GM10266 (cell line): ENCODE measurements around the gene TAF1B.

Experiments used
- DNase-seq: peaks from one replicate; pipeline ENCODE4 v3.0.0; 2012; ENCODE audit errors: extremely low spot score
- CTCF ChIP-seq: IDR thresholded peaks from 2 replicates; pipeline ENCODE4 v1.5.1; 2012; ENCODE audit warnings: mild to moderate bottlenecking, low read depth; ENCODE audit not compliant: control insufficient read depth, insufficient read depth; ENCODE audit errors: missing control alignments

The TAF1B gene

GRCh38 chr2:9937258-9937657 lies 94.0 kb downstream of the TAF1B start:
- TF ChIP-seq CTCF = no peak
- no peak for DNase-seq

- no peak for DNase-seq
- no peak for TF ChIP-seq CTCF
These were observed 94.7 kb downstream of the TAF1B start for GRCh38 chr2:9937968-9938367.

GRCh38 chr2:9939587-9940485 lies 96.6 kb downstream of the TAF1B start:
- no peak for DNase-seq

GRCh38 chr2:9941196-9941995 lies 98.1 kb downstream of the TAF1B start:
- no peak for DNase-seq
- no peak for TF ChIP-seq CTCF

More at GRCh38 chr2:9939587-9940485, 96.6 kb downstream of the TAF1B start:
- no peak for TF ChIP-seq CTCF

- no peak for TF ChIP-seq CTCF
These were observed 98.7 kb downstream of the TAF1B start for GRCh38 chr2:9941996-9942390.

GRCh38 chr2:9944330-9944758 lies 101.1 kb downstream of the TAF1B start:
- TF ChIP-seq CTCF = no peak
- no peak for DNase-seq

More at GRCh38 chr2:9941996-9942390, 98.7 kb downstream of the TAF1B start:
- DNase-seq = no peak
